GM12801 (cell line): ENCODE measurements around the gene MUC12.

ENCODE experiments used
- CTCF ChIP-seq: IDR thresholded peaks from one replicate; pipeline ENCODE4 v1.5.1; 2011; ENCODE audit warnings: control low read depth; ENCODE audit not compliant: insufficient read length; ENCODE audit errors: extremely low read depth

MUC12 gene

GRCh38 chr7:100946766-100947365 lies 22.5 kb upstream of the MUC12 start:
- no peak for TF ChIP-seq CTCF

- TF ChIP-seq CTCF = no peak
These were observed 21.6 kb upstream of the MUC12 start for GRCh38 chr7:100947792-100948191.

- no peak for TF ChIP-seq CTCF
These were observed 20.0 kb upstream of the MUC12 start, which contains the start of gene MUC3A for GRCh38 chr7:100949227-100949932. Gene MUC3A, plus strand, starts transcription at chr7:100949534. Its CDS starts 91 bp downstream, at chr7:100949625.

GRCh38 chr7:100949933-100950443 lies 19.4 kb upstream of the MUC12 start:
- TF ChIP-seq CTCF = no peak

GRCh38 chr7:100951172-100951571 lies 18.2 kb upstream of the MUC12 start:
- no peak for TF ChIP-seq CTCF

GRCh38 chr7:100951888-100952560 lies 17.3 kb upstream of the MUC12 start:
- TF ChIP-seq CTCF = no peak

GRCh38 chr7:100952641-100953040 lies 16.7 kb upstream of the MUC12 start:
- TF ChIP-seq CTCF = no peak
